LNCaP clone FGC (cell line): ENCODE results near the gene GEMIN5.

Source experiments
- DNase-seq: peaks from one replicate; pipeline ENCODE4 v3.0.0-alpha.2; 2011; ENCODE audit warnings: low read depth
- H3K4me3 ChIP-seq: 2 replicates; pipeline ENCODE4 v1.5.1; 2011; ENCODE audit warnings: mild to moderate bottlenecking, low read depth, low read length, control low read depth
- CTCF ChIP-seq: IDR thresholded peaks from 2 replicates; pipeline ENCODE4 v1.5.1; 2012; ENCODE audit warnings: mild to moderate bottlenecking; ENCODE audit not compliant: control insufficient read depth, insufficient read depth; ENCODE audit errors: extremely low read depth

The GEMIN5 gene

GRCh38 chr5:154849264-154849785 is 88.7 kb downstream of the GEMIN5 start:
- TF ChIP-seq CTCF, result no peak
- no peak for DNase-seq
- no peak overlapping the region for H3K4me3 ChIP-seq

GRCh38 chr5:154844809-154845208 is 93.2 kb downstream of the GEMIN5 start:
- peak overlapping the region; percentile 13; the same call in 1 of the 2 replicates for H3K4me3 ChIP-seq
- peak; percentile 91 for DNase-seq
- TF ChIP-seq CTCF, result no peak

GRCh38 chr5:154842689-154843530 is 95.1 kb downstream of the GEMIN5 start:
- no peak for TF ChIP-seq CTCF
- DNase-seq, result peak; percentile 75
- no peak overlapping the region for H3K4me3 ChIP-seq

- no peak overlapping the region for H3K4me3 ChIP-seq
- TF ChIP-seq CTCF, result no peak
- no peak for DNase-seq
Measured at GRCh38 chr5:154841273-154841661, 96.7 kb downstream of the GEMIN5 start.

GRCh38 chr5:154840435-154841272 is 97.4 kb downstream of the GEMIN5 start:
- DNase-seq, result no peak
- no peak overlapping the region for H3K4me3 ChIP-seq
- no peak for TF ChIP-seq CTCF
